SU-DHL-6 (cell line): ENCODE results near the gene BUD13.

Source experiments
- H2AFZ ChIP-seq: fragments of 200-600 bp; sonication (generic); 2 replicates; pipeline ENCODE4 v1.6.1; 2014; ENCODE audit warnings: low read depth, mild to moderate bottlenecking, moderate library complexity, mixed read lengths, antibody characterized with exemption, low read length; ENCODE audit not compliant: severe bottlenecking
- H3F3A ChIP-seq: fragments of 200-600 bp; shearing (Covaris generic); 2 replicates; pipeline ENCODE4 v1.6.0; 2016; ENCODE audit warnings: antibody characterized with exemption, mild to moderate bottlenecking; ENCODE audit not compliant: insufficient read depth
- H3K27ac ChIP-seq: fragments of 200-600 bp; sonication (generic); 2 replicates; pipeline ENCODE4 v1.5.1; 2016; ENCODE audit warnings: low read depth, mild to moderate bottlenecking, low read length, moderate library complexity, mixed read lengths
- H3K27me3 ChIP-seq: fragments of 200-600 bp; sonication (generic), shearing (Covaris generic); 2 replicates; pipeline ENCODE4 v1.6.0; 2014; ENCODE audit warnings: mild to moderate bottlenecking, low read length
- H3K36me3 ChIP-seq: fragments of 200-600 bp; sonication (generic); 2 replicates; pipeline ENCODE4 v1.6.1; 2014; ENCODE audit warnings: mild to moderate bottlenecking, low read length, mixed read lengths
- H3K4me2 ChIP-seq: fragments of 300-600, 200-600 bp; shearing (Covaris generic), sonication (generic); 2 replicates; pipeline ENCODE4 v1.6.0; 2014; ENCODE audit warnings: low read length, low read depth, mild to moderate bottlenecking; ENCODE audit not compliant: poor library complexity, severe bottlenecking
- H3K4me3 ChIP-seq: fragments of 200-600 bp; sonication (generic); 2 replicates; pipeline ENCODE4 v1.5.1; 2014; ENCODE audit warnings: antibody characterized with exemption, low read length, mild to moderate bottlenecking, mixed read lengths; ENCODE audit not compliant: insufficient read depth, poor library complexity, severe bottlenecking
- H3K79me2 ChIP-seq: fragments of 200-600 bp; sonication (generic); 2 replicates; pipeline ENCODE4 v1.6.1; 2014; ENCODE audit warnings: mild to moderate bottlenecking, low read length, moderate library complexity; ENCODE audit not compliant: insufficient read depth
- H3K9ac ChIP-seq: fragments of 200-600 bp; sonication (generic); 2 replicates; pipeline ENCODE4 v1.7.0; 2014; ENCODE audit warnings: mild to moderate bottlenecking, low read length
- H3K9me2 ChIP-seq: fragments of 200-600 bp; sonication (generic); replicated peaks from 2 replicates; pipeline ENCODE4 v1.6.1; 2014; ENCODE audit warnings: low read length; ENCODE audit not compliant: insufficient read depth
- H3K9me3 ChIP-seq: fragments of 200-600 bp; sonication (generic); 2 replicates; pipeline ENCODE4 v1.6.1; 2014; ENCODE audit warnings: low read length, mixed read lengths; ENCODE audit not compliant: insufficient read depth
- H4K20me1 ChIP-seq: fragments of 200-600 bp; sonication (generic); 2 replicates; pipeline ENCODE4 v1.6.1; 2014; ENCODE audit warnings: low read depth, mild to moderate bottlenecking, antibody characterized with exemption, low read length, moderate library complexity, mixed read lengths
- CTCF ChIP-seq: fragments of 200-600 bp; sonication (generic); IDR thresholded peaks from one replicate; pipeline ENCODE4 v1.5.1; 2017; ENCODE audit warnings: antibody characterized with exemption, mild to moderate bottlenecking, low read length, moderate library complexity; ENCODE audit not compliant: insufficient read depth, poor library complexity, severe bottlenecking
- EZH2phosphoT487 ChIP-seq: fragments of 200-600 bp; sonication (generic), shearing (Covaris generic); conservative IDR thresholded peaks from 2 replicates; pipeline ENCODE4 v1.6.1; 2018; ENCODE audit warnings: mild to moderate bottlenecking, antibody characterized with exemption, low read length, moderate library complexity, mixed read lengths

The BUD13 gene

GRCh38 chr11:116707161-116707629 lies 65.6 kb downstream of the BUD13 start:
- TF ChIP-seq EZH2phosphoT487: no peak
- TF ChIP-seq CTCF: no peak
- Histone ChIP-seq H3K9me2 (no peaks in the 10 kb centered on the region), H3K9ac (no peak overlapping the region), H2AFZ (no peak overlapping the region), H3K27ac (no peak overlapping the region), H3K27me3 (no peaks in the 10 kb centered on the region), H4K20me1 (no peaks in the 10 kb centered on the region), H3K36me3 (no peaks in the 10 kb centered on the region), H3K4me3 (no peak overlapping the region), H3F3A (no peaks in the 10 kb centered on the region), H3K4me2 (no peak overlapping the region), H3K79me2 (no peaks in the 10 kb centered on the region), H3K9me3 (no peaks in the 10 kb centered on the region)

DNA sequence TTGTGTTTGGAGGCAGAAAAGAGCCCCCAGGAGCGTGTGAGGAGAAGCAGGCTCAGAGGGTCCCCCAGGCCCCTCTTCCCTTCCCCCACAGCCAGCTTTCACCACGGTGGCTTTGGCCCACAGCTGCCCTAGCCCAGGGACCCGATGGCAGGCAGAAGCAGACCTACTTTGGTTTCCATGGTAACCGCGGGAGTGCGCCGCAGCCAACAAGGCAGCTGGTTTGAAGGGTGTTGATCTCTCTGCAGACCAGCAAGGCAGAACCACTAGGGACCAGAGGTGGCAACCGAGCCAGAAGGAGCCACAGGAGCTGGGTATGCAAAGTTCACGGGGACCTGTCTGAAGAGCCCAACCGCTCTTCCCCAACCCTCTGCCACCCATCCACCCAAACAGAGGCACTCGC lies 69.4 kb downstream of the BUD13 start:
- Histone ChIP-seq H2AFZ (no peak overlapping the region), H3K79me2 (no peaks in the 10 kb centered on the region), H3K9ac (no peak overlapping the region), H3K9me3 (no peaks in the 10 kb centered on the region), H3K27me3 (no peaks in the 10 kb centered on the region), H3F3A (no peaks in the 10 kb centered on the region), H4K20me1 (no peaks in the 10 kb centered on the region), H3K4me2 (no peak overlapping the region), H3K36me3 (no peaks in the 10 kb centered on the region), H3K9me2 (no peaks in the 10 kb centered on the region), H3K4me3 (no peak overlapping the region), H3K27ac (no peak overlapping the region)
- TF ChIP-seq CTCF (no peak), EZH2phosphoT487 (no peak)

DNA sequence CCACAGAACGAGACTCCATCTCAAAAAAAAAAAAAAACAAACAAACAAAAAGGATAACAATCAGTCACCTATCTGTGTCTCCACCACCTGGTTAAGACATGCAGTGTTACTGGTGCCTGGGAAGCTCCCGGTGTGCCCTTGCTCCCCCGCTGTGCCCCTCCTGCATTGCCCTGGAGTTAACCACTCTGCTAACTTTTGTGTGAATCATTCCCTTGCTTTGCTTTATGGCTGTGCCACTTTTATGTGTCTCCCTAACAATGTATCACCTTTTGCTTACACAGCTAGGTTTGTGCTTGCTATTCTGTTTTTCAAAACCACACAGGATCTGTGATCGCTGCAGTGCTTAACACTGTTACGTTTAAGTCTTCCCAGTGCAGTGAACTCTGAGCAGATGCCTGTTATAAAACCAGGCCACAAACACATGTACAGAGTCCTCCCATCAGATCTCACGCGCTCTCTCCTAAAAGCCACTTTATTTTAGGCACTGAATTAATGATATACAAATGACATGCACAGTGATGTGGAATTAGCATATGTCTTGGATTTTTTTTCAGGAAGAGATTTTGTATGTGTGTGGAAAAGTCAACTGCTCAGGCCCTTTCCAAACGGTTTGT lies 69.9 kb downstream of the BUD13 start:
- Histone ChIP-seq H3K4me2 (no peak overlapping the region), H3K36me3 (no peaks in the 10 kb centered on the region), H4K20me1 (no peaks in the 10 kb centered on the region), H3K9ac (no peak overlapping the region), H3F3A (no peaks in the 10 kb centered on the region), H3K27ac (no peak overlapping the region), H3K9me3 (no peaks in the 10 kb centered on the region), H3K79me2 (no peaks in the 10 kb centered on the region), H3K4me3 (no peak overlapping the region), H3K9me2 (no peaks in the 10 kb centered on the region), H2AFZ (no peak overlapping the region), H3K27me3 (no peaks in the 10 kb centered on the region)
- TF ChIP-seq EZH2phosphoT487 (no peak), CTCF (no peak)
